ENCODE data around the gene SNX5.

Gene SNX5

DNA sequence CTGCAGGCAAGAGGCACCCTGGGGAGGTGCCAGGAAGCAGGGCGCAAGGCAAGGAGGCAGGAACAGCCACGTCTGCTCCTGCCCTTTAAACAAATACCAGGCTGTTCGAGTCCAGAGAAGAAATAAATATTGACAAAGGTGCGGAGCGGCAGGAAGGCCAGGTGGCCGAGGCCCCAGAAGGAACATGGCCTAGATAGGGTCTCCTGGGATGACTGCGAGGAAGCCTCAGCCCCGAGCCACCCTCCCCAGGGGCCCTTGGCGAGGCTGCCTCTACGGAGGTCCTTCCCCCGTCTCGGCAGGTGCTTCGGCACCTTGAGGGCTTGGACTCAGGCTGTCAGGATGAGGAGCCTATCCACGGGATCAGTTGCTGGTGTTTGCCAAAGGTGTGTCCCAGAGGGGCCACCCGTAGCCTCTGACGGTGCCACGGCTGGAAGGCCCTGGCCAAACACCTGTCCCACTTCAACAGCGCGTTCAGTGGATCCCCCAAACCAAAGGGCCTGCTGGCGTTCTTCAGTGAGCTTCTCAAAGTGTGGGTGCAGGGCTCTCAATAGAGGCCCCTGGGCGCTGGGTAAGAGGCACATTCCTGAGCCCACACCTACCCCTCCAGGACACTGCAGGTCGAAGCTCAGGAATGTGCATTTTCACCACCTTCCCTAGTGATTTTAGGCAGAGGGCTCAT lies 39.8 kb downstream of the SNX5 start:
- no peak overlapping the region for H4K8ac ChIP-seq (ENCODE audit: low read depth, low read length)
- peak; percentile 55 for DNase-seq
- H3K18ac ChIP-seq (ENCODE audit: low read length) = no peak overlapping the region
- H3K27ac ChIP-seq (ENCODE audit: low read depth, low read length) = no peak overlapping the region
- no peak overlapping the region for H2BK15ac ChIP-seq (replicated peaks; ENCODE audit: low read depth)
- no peak overlapping the region for H3K23ac ChIP-seq (ENCODE audit: low read length)
- no peak overlapping the region for H3K4me3 ChIP-seq (ENCODE audit: low read length)
- H4K5ac ChIP-seq (ENCODE audit: low read length) = no peak overlapping the region
- H2BK5ac ChIP-seq (ENCODE audit: low read length) = no peak overlapping the region
- no peak overlapping the region for H3K4ac ChIP-seq (ENCODE audit: low read depth, low read length)
- no peak overlapping the region for H3K4me2 ChIP-seq (ENCODE audit: low read length)
- no peaks in the 10 kb centered on the region for H3K79me2 ChIP-seq (ENCODE audit: control insufficient read depth, insufficient read depth, low read length)
- no peaks in the 10 kb centered on the region for H3K79me1 ChIP-seq (ENCODE audit: low read length)
- no peak overlapping the region for H3K56ac ChIP-seq (ENCODE audit: low read length)
- H2BK120ac ChIP-seq (ENCODE audit: low read depth, low read length) = no peak overlapping the region
- H3K4me1 ChIP-seq (ENCODE audit: control insufficient read depth, low read depth, low read length) = no peaks in the 10 kb centered on the region
- H3K27me3 ChIP-seq (ENCODE audit: insufficient read depth, low read length, poor library complexity) = no peaks in the 10 kb centered on the region
- H3K36me3 ChIP-seq (ENCODE audit: control insufficient read depth, insufficient read depth, low read length) = no peaks in the 10 kb centered on the region
- WGBS (ENCODE audit: extremely low coverage, insufficient coverage, low lambda C conversion rate) = no CpG with 5 or more reads among the region's 22 CpGs
- H2AK5ac ChIP-seq (ENCODE audit: low read length) = no peak overlapping the region
- no peak overlapping the region for H3K9ac ChIP-seq (ENCODE audit: low read length)

DNA sequence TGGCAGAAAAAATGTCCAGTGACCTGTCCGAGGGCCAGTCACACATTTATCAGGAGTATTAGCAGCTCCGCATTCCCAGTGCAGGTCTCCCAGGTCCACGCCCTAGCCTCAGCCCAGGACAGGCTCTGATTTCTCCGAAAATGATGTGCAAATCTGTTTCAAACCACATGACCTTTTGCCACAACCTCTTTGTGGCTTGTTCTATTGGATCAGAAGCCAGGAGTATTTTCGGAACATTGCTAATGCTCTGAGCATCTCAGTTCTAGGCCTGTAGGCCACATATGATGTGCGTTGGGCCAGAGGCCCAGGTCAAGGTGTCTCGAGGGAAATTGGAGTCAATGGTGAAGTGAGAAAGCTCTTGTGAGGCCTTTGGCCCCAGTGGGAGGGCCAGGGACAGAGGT lies 40.4 kb downstream of the SNX5 start:
- H4K8ac ChIP-seq (ENCODE audit: low read depth, low read length) = no peak overlapping the region
- H3K9ac ChIP-seq (ENCODE audit: low read length) = no peak overlapping the region
- no peak overlapping the region for H2AK5ac ChIP-seq (ENCODE audit: low read length)
- no peak overlapping the region for H3K23ac ChIP-seq (ENCODE audit: low read length)
- no peaks in the 10 kb centered on the region for H3K36me3 ChIP-seq (ENCODE audit: control insufficient read depth, insufficient read depth, low read length)
- no CpG with 5 or more reads among the region's 7 CpGs for WGBS (ENCODE audit: extremely low coverage, insufficient coverage, low lambda C conversion rate)
- no peak overlapping the region for H3K4me3 ChIP-seq (ENCODE audit: low read length)
- H3K79me2 ChIP-seq (ENCODE audit: control insufficient read depth, insufficient read depth, low read length) = no peaks in the 10 kb centered on the region
- H3K4me2 ChIP-seq (ENCODE audit: low read length) = no peak overlapping the region
- no peaks in the 10 kb centered on the region for H3K27me3 ChIP-seq (ENCODE audit: insufficient read depth, low read length, poor library complexity)
- no peak overlapping the region for H2BK120ac ChIP-seq (ENCODE audit: low read depth, low read length)
- H2BK5ac ChIP-seq (ENCODE audit: low read length) = no peak overlapping the region
- H3K4ac ChIP-seq (ENCODE audit: low read depth, low read length) = no peak overlapping the region
- no peak overlapping the region for H4K5ac ChIP-seq (ENCODE audit: low read length)
- no peak for DNase-seq
- no peaks in the 10 kb centered on the region for H3K4me1 ChIP-seq (ENCODE audit: control insufficient read depth, low read depth, low read length)
- H3K18ac ChIP-seq (ENCODE audit: low read length) = no peak overlapping the region
- H3K56ac ChIP-seq (ENCODE audit: low read length) = no peak overlapping the region
- no peaks in the 10 kb centered on the region for H3K79me1 ChIP-seq (ENCODE audit: low read length)
- H3K27ac ChIP-seq (ENCODE audit: low read depth, low read length) = no peak overlapping the region
- H2BK15ac ChIP-seq (replicated peaks; ENCODE audit: low read depth) = no peak overlapping the region

DNA sequence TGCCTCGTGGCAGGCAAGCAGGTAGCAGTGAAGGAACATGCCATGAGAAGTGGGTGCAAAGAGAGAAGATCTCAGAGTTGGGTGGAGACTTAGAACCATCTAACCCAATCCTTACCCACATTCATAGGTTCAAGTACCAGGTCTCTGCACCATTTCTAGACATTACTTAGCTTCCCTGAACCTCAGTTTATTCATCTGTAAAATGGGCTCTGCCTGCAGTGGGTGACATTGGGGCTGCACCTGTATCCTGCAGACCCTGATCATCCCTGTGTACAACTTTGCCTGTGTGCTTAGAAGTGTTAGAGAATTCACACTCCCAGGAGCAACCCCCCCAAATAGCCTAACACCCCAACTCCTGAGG lies 42.7 kb downstream of the SNX5 start:
- Histone ChIP-seq H3K79me1 (ENCODE audit: low read length) (no peaks in the 10 kb centered on the region), H3K18ac (ENCODE audit: low read length) (no peak overlapping the region), H3K4me2 (ENCODE audit: low read length) (no peak overlapping the region), H4K8ac (ENCODE audit: low read depth, low read length) (no peak overlapping the region), H2AK5ac (ENCODE audit: low read length) (no peak overlapping the region), H2BK15ac (replicated peaks; ENCODE audit: low read depth) (no peak overlapping the region), H2BK5ac (ENCODE audit: low read length) (no peak overlapping the region), H3K23ac (ENCODE audit: low read length) (no peak overlapping the region), H3K27me3 (ENCODE audit: insufficient read depth, low read length, poor library complexity) (no peaks in the 10 kb centered on the region), H3K79me2 (ENCODE audit: control insufficient read depth, insufficient read depth, low read length) (no peaks in the 10 kb centered on the region), H3K4ac (ENCODE audit: low read depth, low read length) (no peak overlapping the region), H3K9ac (ENCODE audit: low read length) (no peak overlapping the region), H3K36me3 (ENCODE audit: control insufficient read depth, insufficient read depth, low read length) (no peaks in the 10 kb centered on the region), H3K27ac (ENCODE audit: low read depth, low read length) (no peak overlapping the region), H4K5ac (ENCODE audit: low read length) (no peak overlapping the region), H3K4me3 (ENCODE audit: low read length) (no peak overlapping the region), H3K4me1 (ENCODE audit: control insufficient read depth, low read depth, low read length) (no peaks in the 10 kb centered on the region), H2BK120ac (ENCODE audit: low read depth, low read length) (no peak overlapping the region), H3K56ac (ENCODE audit: low read length) (no peak overlapping the region)
- no peak for DNase-seq
- WGBS (ENCODE audit: extremely low coverage, insufficient coverage, low lambda C conversion rate) = no CpG with 5 or more reads among the region's 1 CpG

DNA sequence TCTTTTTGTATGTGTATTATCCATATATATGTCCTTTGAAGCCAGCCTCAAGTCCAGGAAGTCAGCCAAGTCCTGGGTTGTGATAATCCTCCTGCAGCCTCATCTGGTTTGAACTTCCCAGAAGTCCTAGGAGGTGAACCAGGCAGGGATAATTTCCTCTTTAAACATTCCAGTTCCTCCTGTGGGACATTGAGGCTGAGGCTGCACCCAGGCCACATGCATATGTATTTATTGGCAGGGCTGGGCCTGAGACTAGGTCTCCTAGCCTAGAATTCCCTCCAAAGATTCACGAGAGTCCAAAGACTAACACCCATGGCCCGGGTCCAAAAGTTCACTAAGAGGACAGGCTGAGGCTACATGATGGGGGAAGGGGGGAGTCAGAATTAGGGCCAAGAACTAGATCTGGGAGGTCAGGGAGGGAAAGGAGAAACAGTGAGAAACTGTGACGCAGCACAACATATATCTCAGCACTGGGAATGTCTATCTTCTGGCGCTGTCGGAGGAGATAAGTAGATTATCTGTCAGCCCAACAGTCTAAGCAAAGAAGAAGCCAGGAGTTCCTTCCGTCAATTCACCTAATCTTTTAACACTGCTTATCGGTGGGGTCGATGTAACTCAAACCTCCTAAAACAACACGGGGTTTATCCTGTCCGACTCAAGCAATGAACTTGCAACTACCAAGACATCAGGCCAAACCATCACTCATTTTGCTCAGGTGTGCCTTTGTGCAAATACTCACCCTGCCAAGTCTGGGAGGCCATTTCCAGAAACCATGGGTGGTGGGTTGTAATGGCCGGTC lies 43.3 kb downstream of the SNX5 start:
- Histone ChIP-seq H3K79me1 (ENCODE audit: low read length) (no peaks in the 10 kb centered on the region), H3K4me3 (ENCODE audit: low read length) (no peak overlapping the region), H3K9ac (ENCODE audit: low read length) (no peak overlapping the region), H3K36me3 (ENCODE audit: control insufficient read depth, insufficient read depth, low read length) (no peaks in the 10 kb centered on the region), H3K4me1 (ENCODE audit: control insufficient read depth, low read depth, low read length) (no peaks in the 10 kb centered on the region), H3K4me2 (ENCODE audit: low read length) (no peak overlapping the region), H2AK5ac (ENCODE audit: low read length) (no peak overlapping the region), H2BK5ac (ENCODE audit: low read length) (no peak overlapping the region), H3K23ac (ENCODE audit: low read length) (no peak overlapping the region), H3K56ac (ENCODE audit: low read length) (no peak overlapping the region), H2BK120ac (ENCODE audit: low read depth, low read length) (no peak overlapping the region), H3K18ac (ENCODE audit: low read length) (no peak overlapping the region), H4K5ac (ENCODE audit: low read length) (no peak overlapping the region), H3K27me3 (ENCODE audit: insufficient read depth, low read length, poor library complexity) (no peaks in the 10 kb centered on the region), H2BK15ac (replicated peaks; ENCODE audit: low read depth) (no peak overlapping the region), H3K4ac (ENCODE audit: low read depth, low read length) (no peak overlapping the region), H3K79me2 (ENCODE audit: control insufficient read depth, insufficient read depth, low read length) (no peaks in the 10 kb centered on the region), H4K8ac (ENCODE audit: low read depth, low read length) (no peak overlapping the region), H3K27ac (ENCODE audit: low read depth, low read length) (no peak overlapping the region)
- no peak for DNase-seq
- no CpG with 5 or more reads among the region's 11 CpGs for WGBS (ENCODE audit: extremely low coverage, insufficient coverage, low lambda C conversion rate)

DNA sequence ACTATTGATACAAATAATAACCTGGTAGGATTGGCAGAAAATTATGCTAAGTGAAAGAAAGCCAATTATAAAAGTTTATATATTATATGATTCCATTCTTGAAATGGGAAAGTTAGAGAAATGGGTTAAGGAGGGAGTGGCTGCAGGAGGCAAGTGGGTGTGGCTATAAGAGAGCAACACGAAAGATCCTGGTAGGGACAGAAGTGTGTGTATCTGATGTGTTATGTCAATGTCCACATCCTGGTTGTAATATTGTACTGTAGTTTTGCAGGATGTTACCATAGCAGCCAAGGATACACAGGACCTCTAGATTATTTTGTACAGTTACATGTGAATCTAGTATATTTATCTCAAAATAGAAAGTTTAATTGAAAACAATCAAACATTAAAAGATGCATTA lies 46.8 kb downstream of the SNX5 start:
- Histone ChIP-seq H3K4ac (ENCODE audit: low read depth, low read length) (no peak overlapping the region), H3K9ac (ENCODE audit: low read length) (no peak overlapping the region), H2AK5ac (ENCODE audit: low read length) (no peak overlapping the region), H4K5ac (ENCODE audit: low read length) (no peak overlapping the region), H2BK15ac (replicated peaks; ENCODE audit: low read depth) (no peak overlapping the region), H3K27ac (ENCODE audit: low read depth, low read length) (no peak overlapping the region), H4K8ac (ENCODE audit: low read depth, low read length) (no peak overlapping the region), H3K79me1 (ENCODE audit: low read length) (no peaks in the 10 kb centered on the region), H3K79me2 (ENCODE audit: control insufficient read depth, insufficient read depth, low read length) (no peaks in the 10 kb centered on the region), H3K36me3 (ENCODE audit: control insufficient read depth, insufficient read depth, low read length) (no peaks in the 10 kb centered on the region), H3K4me1 (ENCODE audit: control insufficient read depth, low read depth, low read length) (no peaks in the 10 kb centered on the region), H3K56ac (ENCODE audit: low read length) (no peak overlapping the region), H3K27me3 (ENCODE audit: insufficient read depth, low read length, poor library complexity) (no peaks in the 10 kb centered on the region), H3K4me2 (ENCODE audit: low read length) (no peak overlapping the region), H3K18ac (ENCODE audit: low read length) (no peak overlapping the region), H2BK5ac (ENCODE audit: low read length) (no peak overlapping the region), H3K23ac (ENCODE audit: low read length) (no peak overlapping the region), H2BK120ac (ENCODE audit: low read depth, low read length) (no peak overlapping the region), H3K4me3 (ENCODE audit: low read length) (no peak overlapping the region)
- WGBS (ENCODE audit: extremely low coverage, insufficient coverage, low lambda C conversion rate) = no CpG with 5 or more reads among the region's 1 CpG
- DNase-seq = no peak

Measured in mesendoderm (in vitro differentiated cells).